ENCODE data around the gene TOP2A.

GRCh38 chr17:40457964-40458791 lies 40.5 kb upstream of the TOP2A start:
- TF ChIP-seq CTCF (IDR thresholded peaks at IDR 0.05), result no peak
- no peak for TF ChIP-seq POLR2A (IDR thresholded peaks at IDR 0.05)
